HCT116 (cell line): ENCODE measurements around the gene BCR. TPM values are rescaled to one million over a fixed set of nuclear protein-coding genes. Genes with fewer than 3 reads are reported as not detected.

Experiments
- ATAC-seq: fragments of 200-7000 bp; cut with Tn5 transposase; 2 replicates; pipeline ENCODE4 v1.9.1; 2020; ENCODE audit warnings: mild to moderate bottlenecking, moderate library complexity
- BruUV-seq: library from RNA; stranded (reverse); fragments of 400-500 nt; replicated peaks from 2 replicates; lab custom pipeline; 2021; lab: Mats Ljungman, UMichigan
- CTCF ChIA-PET: fragments of 300-600 bp; sonication (Branson Sonifier 250); formaldehyde crosslinking; loops from one replicate; lab custom pipeline; 2021; ENCODE audit warnings: antibody characterized with exemption; lab: Charles Lee
- POLR2A ChIA-PET: fragments of 300-600, 350-600 bp; sonication (Branson Sonifier 250); formaldehyde crosslinking; loops from one replicate; lab custom pipeline; 2021; ENCODE audit warnings: antibody characterized with exemption; lab: Charles Lee
- RAD21 ChIA-PET, 2 experiments: fragments of 300-600 bp; sonication (Branson Sonifier 250); formaldehyde crosslinking; loops; one replicate each; lab custom pipeline; 2023; ENCODE audit warnings: low total read pairs in 2 of 2; ENCODE audit not compliant: uncharacterized antibody in 2 of 2, unreplicated experiment in 2 of 2, low non-redundant PET in 1 of 2; lab: Charles Lee
- DNase-seq: peaks from one replicate; pipeline ENCODE4 v3.0.0-alpha.2; 2010; ENCODE audit warnings: low read depth, low spot score
- H2AFZ ChIP-seq: fragments of 200-600 bp; shearing (Covaris generic), sonication (generic); 2 replicates; pipeline ENCODE4 v1.6.1; 2017; ENCODE audit warnings: low read depth, mixed run types, mixed read lengths, antibody characterized with exemption, low read length; ENCODE audit not compliant: poor library complexity, severe bottlenecking
- H3K27ac ChIP-seq: 2 replicates; pipeline ENCODE4 v1.5.1; 2012; ENCODE audit warnings: low read depth, low read length
- H3K27me3 ChIP-seq: fragments of 200-600 bp; sonication (generic); 2 replicates; pipeline ENCODE4 v1.6.1; 2016; ENCODE audit warnings: mixed run types, low read length, mixed read lengths; ENCODE audit not compliant: insufficient read depth
- H3K36me3 ChIP-seq, 2 experiments: fragments of 200-500 bp in 1 of 2; fragments of 200-600 bp in 1 of 2; sonication (Bioruptor generic) in 1 of 2; sonication (generic) in 1 of 2; 2 replicates each; pipeline versions ENCODE4 v1.5.1 to v1.6.1; 2014 to 2016; ENCODE audit warnings: low read length in 2 of 2, inconsistent platforms in 1 of 2, mixed read lengths in 1 of 2, mixed run types in 1 of 2; ENCODE audit not compliant: insufficient read depth in 2 of 2, control insufficient read depth in 1 of 2
- H3K4me1 ChIP-seq, 2 experiments: fragments of 200-600 bp in 1 of 2; sonication (generic) in 1 of 2; 2 replicates each; pipeline versions ENCODE4 v1.5.1 to v1.6.1; 2012 to 2017; ENCODE audit warnings: low read length in 2 of 2, inconsistent platforms in 1 of 2, mild to moderate bottlenecking in 1 of 2, mixed read lengths in 1 of 2, mixed run types in 1 of 2, moderate library complexity in 1 of 2; ENCODE audit not compliant: insufficient read depth in 2 of 2, control insufficient read depth in 1 of 2
- H3K4me2 ChIP-seq: fragments of 200-600 bp; sonication (generic); 2 replicates; pipeline ENCODE4 v1.6.1; 2017; ENCODE audit warnings: mixed run types, low read length, mixed read lengths
- H3K4me3 ChIP-seq, 2 experiments: fragments of 200-600 bp in 1 of 2; sonication (generic) in 1 of 2; replicated peaks in 1 of 2; 2 replicates each; pipeline ENCODE4 v1.5.1; 2011 to 2016; ENCODE audit warnings: low read length in 2 of 2, control low read depth in 1 of 2, low read depth in 1 of 2, mild to moderate bottlenecking in 1 of 2, mixed read lengths in 1 of 2, mixed run types in 1 of 2
- H3K79me2 ChIP-seq: fragments of 200-600 bp; sonication (generic); 2 replicates; pipeline ENCODE4 v1.6.1; 2017; ENCODE audit warnings: mild to moderate bottlenecking, mixed run types, low read length, moderate library complexity, mixed read lengths; ENCODE audit not compliant: insufficient read depth
- H3K9ac ChIP-seq: fragments of 200-600 bp; sonication (generic); 2 replicates; pipeline ENCODE4 v1.6.1; 2016; ENCODE audit warnings: low read length, mixed read lengths
- H3K9me2 ChIP-seq: fragments of 200-600 bp; sonication (generic), shearing (Covaris generic); 2 replicates; pipeline ENCODE4 v1.6.1; 2017; ENCODE audit warnings: mixed run types, mild to moderate bottlenecking, moderate library complexity; ENCODE audit not compliant: insufficient read depth
- H3K9me3 ChIP-seq, 2 experiments: fragments of 200-500 bp in 1 of 2; fragments of 200-600 bp in 1 of 2; sonication (Bioruptor generic) in 1 of 2; sonication (generic) in 1 of 2; 2 replicates each; pipeline ENCODE4 v1.6.1; 2014 to 2017; ENCODE audit warnings: low read length in 2 of 2, mixed read lengths in 2 of 2, inconsistent platforms in 1 of 2, low read depth in 1 of 2, mild to moderate bottlenecking in 1 of 2, mixed run types in 1 of 2, moderate library complexity in 1 of 2; ENCODE audit not compliant: control insufficient read depth in 1 of 2, insufficient read depth in 1 of 2
- H4K20me1 ChIP-seq: fragments of 200-600 bp; sonication (generic), shearing (Covaris generic); 2 replicates; pipeline ENCODE4 v1.6.1; 2017; ENCODE audit warnings: mixed run types, mild to moderate bottlenecking, moderate library complexity; ENCODE audit not compliant: insufficient read depth
- ELF1 ChIP-seq: IDR thresholded peaks from 2 replicates; pipeline ENCODE4 v1.6.1; 2012; ENCODE audit warnings: low read depth, borderline replicate concordance
- EZH2 ChIP-seq: fragments of 200-600 bp; sonication (generic); IDR thresholded peaks from 2 replicates; pipeline ENCODE4 v1.6.1; 2017; ENCODE audit warnings: antibody characterized with exemption, mixed run types
- EZH2phosphoT487 ChIP-seq: fragments of 200-600 bp; IDR thresholded peaks from 2 replicates; pipeline ENCODE4 v1.6.1; 2018; ENCODE audit warnings: antibody characterized with exemption, borderline replicate concordance
- SP1 ChIP-seq: IDR thresholded peaks from 2 replicates; pipeline ENCODE4 v1.6.1; 2012; ENCODE audit warnings: low read depth
- ZFX ChIP-seq: fragments of 450-650 bp; IDR thresholded peaks from 2 replicates; pipeline ENCODE4 v1.6.1; 2017
- intact Hi-C: fragments of 100-400 bp; cut with micrococcal nuclease; formaldehyde crosslinking; loops from 2 replicates; pipeline ENCODE4 v1.10.0; 2022
- total RNA-seq: library from RNA; stranded (reverse); gene quantifications from one replicate; pipeline ENCODE4 v1.2.1, GENCODE V29; 2021; ENCODE audit not compliant: unreplicated experiment
- TF ChIP-seq, protein P1 (sequence below): IDR thresholded peaks from 2 replicates; pipeline ENCODE4 v1.6.1; 2012; ENCODE audit warnings: low read depth

The BCR gene
- total RNA-seq, 1 experiment from 2014 or later: 39.7 TPM

- Histone ChIP-seq H3K9me3 (peaks cover 0 to under 1% of the 10 kb centered on the region in 2 experiments; a peak in 1 of 4 replicates), H3K9ac (no peak overlapping the region), H2AFZ (no peak overlapping the region), H3K36me3 (no peaks in the 10 kb centered on the region), H3K4me1 (peaks cover 10 to 28% of the 10 kb centered on the region in 2 experiments; a peak in 3 of 4 replicates), H3K4me3 (no peak overlapping the region), H3K27ac (no peak overlapping the region), H3K79me2 (peaks cover 87% of the 10 kb centered on the region), H3K27me3 (no peaks in the 10 kb centered on the region), H4K20me1 (peaks cover 4% of the 10 kb centered on the region; the same call in 1 of the 2 replicates), H3K4me2 (no peak overlapping the region), H3K9me2 (no peaks in the 10 kb centered on the region)
- ChIA-PET RAD21 (no interaction called here), POLR2A (no interaction called here), CTCF (no interaction called here)
- intact Hi-C loops: no loop called here
- TF ChIP-seq, protein P1, sequence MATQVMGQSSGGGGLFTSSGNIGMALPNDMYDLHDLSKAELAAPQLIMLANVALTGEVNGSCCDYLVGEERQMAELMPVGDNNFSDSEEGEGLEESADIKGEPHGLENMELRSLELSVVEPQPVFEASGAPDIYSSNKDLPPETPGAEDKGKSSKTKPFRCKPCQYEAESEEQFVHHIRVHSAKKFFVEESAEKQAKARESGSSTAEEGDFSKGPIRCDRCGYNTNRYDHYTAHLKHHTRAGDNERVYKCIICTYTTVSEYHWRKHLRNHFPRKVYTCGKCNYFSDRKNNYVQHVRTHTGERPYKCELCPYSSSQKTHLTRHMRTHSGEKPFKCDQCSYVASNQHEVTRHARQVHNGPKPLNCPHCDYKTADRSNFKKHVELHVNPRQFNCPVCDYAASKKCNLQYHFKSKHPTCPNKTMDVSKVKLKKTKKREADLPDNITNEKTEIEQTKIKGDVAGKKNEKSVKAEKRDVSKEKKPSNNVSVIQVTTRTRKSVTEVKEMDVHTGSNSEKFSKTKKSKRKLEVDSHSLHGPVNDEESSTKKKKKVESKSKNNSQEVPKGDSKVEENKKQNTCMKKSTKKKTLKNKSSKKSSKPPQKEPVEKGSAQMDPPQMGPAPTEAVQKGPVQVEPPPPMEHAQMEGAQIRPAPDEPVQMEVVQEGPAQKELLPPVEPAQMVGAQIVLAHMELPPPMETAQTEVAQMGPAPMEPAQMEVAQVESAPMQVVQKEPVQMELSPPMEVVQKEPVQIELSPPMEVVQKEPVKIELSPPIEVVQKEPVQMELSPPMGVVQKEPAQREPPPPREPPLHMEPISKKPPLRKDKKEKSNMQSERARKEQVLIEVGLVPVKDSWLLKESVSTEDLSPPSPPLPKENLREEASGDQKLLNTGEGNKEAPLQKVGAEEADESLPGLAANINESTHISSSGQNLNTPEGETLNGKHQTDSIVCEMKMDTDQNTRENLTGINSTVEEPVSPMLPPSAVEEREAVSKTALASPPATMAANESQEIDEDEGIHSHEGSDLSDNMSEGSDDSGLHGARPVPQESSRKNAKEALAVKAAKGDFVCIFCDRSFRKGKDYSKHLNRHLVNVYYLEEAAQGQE: no peak
- no peak for TF ChIP-seq SP1
- TF ChIP-seq EZH2: no peak
- no peak for TF ChIP-seq ELF1
- no peak for TF ChIP-seq ZFX
- no peak for TF ChIP-seq EZH2phosphoT487
- ATAC-seq (no peak), DNase-seq (no peak)
- no TSS peak for BruUV-seq
Observed at GRCh38 chr22:23243859-23244689, 63.8 kb downstream of the BCR start.
